HK-2 (cell line): ENCODE results near the gene PLIN4.
"Not testable (repeated sequence)": the region's sequence is repeated elsewhere in the genome, so short reads cannot be mapped to it uniquely, and the experiment has no call there.

Experiments used
- DNase-seq: peaks from one replicate; pipeline ENCODE4 v3.0.0-alpha.2; 2018; ENCODE audit not compliant: unreplicated experiment

The PLIN4 gene, protein sequence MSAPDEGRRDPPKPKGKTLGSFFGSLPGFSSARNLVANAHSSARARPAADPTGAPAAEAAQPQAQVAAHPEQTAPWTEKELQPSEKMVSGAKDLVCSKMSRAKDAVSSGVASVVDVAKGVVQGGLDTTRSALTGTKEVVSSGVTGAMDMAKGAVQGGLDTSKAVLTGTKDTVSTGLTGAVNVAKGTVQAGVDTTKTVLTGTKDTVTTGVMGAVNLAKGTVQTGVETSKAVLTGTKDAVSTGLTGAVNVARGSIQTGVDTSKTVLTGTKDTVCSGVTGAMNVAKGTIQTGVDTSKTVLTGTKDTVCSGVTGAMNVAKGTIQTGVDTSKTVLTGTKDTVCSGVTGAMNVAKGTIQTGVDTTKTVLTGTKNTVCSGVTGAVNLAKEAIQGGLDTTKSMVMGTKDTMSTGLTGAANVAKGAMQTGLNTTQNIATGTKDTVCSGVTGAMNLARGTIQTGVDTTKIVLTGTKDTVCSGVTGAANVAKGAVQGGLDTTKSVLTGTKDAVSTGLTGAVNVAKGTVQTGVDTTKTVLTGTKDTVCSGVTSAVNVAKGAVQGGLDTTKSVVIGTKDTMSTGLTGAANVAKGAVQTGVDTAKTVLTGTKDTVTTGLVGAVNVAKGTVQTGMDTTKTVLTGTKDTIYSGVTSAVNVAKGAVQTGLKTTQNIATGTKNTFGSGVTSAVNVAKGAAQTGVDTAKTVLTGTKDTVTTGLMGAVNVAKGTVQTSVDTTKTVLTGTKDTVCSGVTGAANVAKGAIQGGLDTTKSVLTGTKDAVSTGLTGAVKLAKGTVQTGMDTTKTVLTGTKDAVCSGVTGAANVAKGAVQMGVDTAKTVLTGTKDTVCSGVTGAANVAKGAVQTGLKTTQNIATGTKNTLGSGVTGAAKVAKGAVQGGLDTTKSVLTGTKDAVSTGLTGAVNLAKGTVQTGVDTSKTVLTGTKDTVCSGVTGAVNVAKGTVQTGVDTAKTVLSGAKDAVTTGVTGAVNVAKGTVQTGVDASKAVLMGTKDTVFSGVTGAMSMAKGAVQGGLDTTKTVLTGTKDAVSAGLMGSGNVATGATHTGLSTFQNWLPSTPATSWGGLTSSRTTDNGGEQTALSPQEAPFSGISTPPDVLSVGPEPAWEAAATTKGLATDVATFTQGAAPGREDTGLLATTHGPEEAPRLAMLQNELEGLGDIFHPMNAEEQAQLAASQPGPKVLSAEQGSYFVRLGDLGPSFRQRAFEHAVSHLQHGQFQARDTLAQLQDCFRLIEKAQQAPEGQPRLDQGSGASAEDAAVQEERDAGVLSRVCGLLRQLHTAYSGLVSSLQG (N-terminal part only)

DNA sequence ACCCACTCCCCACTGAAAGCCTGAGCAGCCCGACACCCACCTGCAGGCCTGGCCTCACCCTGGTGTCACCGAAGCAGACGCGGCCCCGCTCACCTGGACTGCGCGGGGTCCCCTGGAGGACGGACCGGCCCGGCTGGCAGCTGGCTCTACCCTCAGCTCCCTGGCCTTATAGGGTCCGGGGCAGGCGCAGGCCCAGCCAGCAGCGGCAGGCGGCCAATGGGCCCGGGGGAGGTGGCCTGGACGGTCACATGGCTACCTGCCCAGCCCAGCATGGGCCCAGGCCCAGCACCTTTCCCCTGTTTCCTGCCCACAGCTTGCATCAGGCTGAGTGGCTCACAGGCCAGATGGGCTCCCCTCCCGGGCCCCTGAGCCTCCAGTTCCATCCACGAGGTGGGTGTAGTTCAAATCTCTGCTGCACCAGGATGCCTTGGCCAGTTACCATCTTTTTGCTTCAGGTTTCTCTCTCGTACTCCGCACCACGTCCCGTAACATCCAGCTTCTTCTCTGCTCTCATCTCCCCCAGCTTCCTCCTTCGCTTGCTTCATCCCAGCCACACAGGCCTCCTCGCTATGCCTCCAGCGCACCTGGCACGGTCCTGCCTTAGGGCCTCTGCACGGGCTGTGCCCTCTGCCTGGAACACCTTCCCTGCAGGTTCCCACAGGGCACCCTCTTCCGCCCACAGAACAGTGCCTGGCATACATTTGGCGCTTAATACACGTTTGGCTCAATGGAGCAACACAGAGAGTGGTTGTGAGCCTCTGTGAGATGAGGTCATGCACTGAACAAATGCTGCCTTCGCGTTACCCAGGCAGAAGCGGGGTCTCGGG, at the start of gene PLIN4:
Gene PLIN4 (minus strand): TSS at position 142 of the 827 bp plus-strand sequence. CDS start 214 bp downstream, outside the sequence.
- DNase-seq = peak; percentile 36

DNA sequence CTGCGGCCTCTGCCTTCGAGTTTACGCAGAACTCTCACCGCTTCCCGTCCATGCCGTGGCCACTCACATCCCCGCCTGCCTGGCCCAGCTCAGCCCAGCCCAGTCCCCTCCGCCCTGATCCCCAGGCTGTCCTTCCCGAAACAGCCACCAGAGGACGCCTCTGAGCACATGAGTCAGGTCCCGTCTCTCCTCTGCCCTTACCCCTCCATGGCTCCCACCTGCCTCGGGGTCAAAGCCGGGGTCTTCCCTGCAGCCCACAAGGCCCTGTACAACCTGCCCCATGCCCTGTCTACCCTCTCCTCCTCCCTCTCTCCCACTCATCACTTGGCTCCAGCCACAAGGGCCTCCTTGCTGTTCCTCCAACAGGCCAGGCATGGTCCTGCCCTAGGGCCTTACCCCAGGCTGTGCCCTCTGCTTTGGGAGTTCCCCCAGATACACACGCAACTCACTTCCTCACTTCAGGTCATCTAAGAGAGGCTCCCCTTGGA, 49.3 kb upstream of the PLIN4 start:
- peak; percentile 64 for DNase-seq

DNA sequence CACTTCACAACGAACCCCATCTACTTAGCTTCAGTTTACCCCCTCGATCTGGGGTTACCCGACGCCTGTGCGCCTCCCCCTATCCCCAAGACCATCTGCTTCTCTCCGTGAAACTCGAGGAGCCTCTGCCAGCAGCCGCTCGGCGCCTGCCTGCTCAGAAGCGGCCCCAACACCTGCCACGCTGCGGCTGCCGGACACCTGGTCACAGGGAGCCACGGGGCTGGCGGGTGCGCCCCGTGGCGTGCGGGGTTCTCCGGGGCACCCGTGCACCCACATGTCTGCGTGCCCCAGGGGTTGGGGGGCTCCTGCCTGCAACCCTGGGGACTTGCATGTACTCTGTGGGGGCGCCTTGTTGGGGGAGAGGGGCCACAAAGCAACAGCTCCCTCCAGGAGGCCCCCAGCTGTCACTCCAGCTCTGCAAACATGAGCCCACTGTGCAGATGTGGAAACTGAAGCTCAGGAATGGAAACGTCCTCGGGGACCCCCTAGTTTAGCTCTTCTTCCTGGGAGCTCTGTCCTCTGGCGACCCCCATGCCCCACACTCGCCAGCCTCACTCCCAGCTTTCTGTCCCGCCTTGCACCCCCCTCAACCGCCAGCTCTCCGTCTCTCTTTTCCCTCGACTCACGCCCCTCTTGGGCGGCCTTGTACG, 48.2 kb upstream of the PLIN4 start:
- DNase-seq = no peak

DNA sequence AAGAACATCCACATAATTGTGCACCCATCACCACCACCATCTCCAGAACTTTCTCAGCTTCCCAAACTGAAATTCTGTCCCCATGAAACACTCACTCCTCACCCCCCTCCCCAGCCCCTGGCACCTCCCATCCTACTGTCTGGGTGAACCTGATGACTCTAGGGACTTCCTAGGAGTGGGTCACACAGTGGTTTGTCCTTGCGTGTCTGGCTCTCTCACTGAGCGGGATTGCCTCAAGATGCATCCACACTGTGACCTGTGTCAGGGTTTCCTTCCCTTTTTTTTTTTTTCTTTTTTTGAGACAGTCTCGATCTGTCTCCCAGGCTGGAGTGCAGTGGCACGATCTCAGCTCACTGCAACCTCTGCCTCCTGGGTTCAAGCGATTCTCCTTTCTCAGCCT, 45.3 kb upstream of the PLIN4 start:
- not testable (repeated sequence) for DNase-seq

DNA sequence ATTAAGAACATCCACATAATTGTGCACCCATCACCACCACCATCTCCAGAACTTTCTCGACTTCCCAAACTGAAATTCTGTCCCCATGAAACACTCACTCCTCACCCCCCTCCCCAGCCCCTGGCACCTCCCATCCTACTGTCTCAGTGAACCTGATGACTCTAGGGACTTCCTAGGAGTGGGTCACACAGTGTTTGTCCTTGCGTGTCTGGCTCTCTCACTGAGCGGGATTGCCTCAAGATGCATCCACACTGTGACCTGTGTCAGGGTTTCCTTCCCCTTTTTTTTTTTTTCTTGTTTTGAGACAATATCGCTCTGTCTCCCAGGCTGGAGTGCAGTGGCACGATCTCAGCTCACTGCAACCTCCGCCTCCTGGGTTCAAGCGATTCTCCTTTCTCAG, 43.8 kb upstream of the PLIN4 start:
- DNase-seq = not testable (repeated sequence)

DNA sequence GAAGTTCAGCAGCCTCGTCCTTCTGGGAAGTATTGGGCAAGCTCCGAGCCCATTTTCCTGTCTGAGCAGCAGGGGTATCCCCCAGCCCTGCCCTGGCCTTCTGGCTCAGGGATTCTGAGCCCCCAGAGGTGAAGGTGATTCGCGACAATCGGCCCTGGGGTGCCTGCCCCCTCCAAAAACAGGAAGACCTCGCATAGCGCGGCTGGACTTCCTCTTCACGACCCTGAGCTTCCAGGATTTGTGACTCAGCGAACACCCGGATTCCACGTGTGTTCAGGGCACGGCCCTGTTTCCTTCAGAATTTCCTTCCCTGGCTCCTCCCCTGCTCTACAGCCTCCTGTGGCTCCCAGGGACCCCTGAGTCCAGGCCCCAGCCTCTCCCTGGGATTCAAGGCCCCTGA, 41.3 kb upstream of the PLIN4 start, which contains the start of gene SEMA6B:
Gene SEMA6B (minus strand): TSS at position 116 of the 400 bp plus-strand sequence. CDS start 1,227 bp downstream, outside the sequence.
- no peak for DNase-seq

DNA sequence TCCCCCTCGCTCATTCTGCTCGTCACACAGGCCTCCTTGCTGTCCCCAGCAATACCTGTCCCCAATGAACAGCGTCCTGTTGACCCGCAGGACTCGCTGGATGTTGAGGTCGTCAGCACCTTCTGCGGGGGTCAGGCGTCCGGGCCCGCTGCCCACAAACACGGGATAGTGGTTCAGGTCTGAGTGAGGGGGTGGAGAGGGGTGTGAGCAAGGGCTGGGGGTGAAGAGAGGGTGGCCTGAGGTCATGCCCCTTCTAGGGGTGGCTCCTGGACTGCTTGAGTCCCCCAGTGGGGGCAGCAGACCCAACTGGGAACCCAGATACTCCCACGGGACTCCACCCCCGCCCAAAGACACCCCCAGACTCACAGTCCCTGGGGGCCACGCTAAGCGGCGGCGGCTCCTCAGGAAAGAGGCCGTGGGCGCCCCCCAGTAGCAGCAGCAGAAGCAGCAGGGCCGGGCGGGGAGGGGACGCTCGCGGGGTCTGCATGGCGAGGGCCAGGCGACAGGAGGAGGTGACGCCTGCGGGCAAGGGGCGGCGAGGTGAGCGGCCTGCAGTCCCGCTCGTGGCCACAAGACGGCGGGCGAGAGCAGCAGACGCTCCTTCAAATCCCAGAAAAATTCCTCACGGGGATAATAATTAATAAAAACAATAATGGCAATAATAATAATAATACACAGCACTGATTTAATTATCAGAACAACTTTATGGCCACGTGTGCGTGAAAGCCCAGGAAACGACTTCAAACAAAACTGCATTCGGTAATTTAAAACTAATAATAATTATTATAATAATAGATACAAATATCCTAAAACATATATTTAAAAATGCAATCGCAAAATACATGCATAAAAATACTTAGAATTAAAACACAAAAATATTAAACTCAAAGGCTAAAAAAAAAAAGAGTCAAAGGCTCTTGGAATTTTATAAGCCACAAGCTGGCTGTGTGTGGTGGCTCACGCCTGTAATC, 40.0 kb upstream of the PLIN4 start:
- no peak for DNase-seq

DNA sequence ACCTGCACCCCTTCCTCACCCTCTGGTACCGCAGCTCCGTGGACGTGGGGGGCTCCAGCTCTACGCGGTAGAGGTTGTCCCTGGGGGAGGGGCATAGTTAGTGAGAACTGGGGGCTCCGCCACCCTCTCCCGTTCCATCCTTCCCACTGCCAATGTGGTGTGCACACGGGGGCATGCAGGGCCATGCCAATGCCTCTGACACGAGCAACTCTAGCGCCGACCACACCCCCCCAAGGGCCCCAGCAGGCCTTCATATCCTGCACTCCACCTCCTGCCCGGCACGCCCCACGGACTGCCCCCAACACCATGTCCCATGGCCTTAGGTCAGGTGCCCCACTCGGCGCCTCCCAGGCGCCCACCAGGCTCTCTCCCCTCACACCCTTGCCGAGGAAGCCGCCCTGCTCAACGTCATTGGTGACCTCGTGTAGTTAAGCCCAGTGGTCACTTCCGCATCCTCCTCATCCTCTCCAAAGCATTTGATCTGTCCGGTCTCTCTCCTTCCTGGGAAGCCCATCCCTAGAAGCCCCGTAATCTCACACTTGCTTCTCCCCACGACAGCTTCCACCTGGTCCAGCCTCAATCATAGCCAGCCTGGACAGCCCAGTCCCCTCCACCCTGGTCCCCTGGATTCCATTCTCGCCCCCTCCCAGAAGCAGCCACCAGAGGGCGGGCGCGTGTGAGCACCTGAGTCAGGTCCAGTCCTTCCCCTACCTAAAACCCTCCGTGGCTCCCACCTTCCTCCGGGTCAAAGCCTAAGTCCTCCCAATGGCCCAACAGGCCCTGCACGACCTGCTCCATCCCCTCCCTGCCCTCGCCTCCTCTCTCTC, 39.1 kb upstream of the PLIN4 start:
- no peak for DNase-seq

DNA sequence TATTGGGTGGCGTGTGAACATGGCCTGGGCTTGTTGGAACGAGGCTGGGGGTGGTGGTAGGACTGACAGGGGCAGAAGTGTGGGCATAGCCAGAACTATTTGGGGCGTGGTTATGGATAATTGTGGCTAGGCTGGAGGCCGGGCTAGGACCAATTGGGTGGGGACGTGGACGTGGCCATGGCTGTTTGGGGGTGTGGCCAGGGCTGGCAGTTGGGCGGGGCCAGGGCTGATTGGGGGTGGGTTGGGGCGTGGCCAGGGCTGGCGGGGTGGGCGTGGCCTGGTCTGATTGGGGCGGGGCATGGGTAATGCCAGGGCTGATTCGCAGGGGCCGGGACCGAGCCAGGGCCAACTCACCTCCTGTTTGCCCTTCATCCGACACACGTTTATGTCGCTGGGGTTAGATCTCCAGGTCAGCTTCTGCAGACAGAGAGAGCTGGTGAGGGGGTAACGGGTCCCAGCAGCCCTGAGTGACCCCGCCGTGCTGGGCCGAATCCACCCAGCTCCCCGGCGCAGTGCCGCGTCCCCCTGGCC, 38.4 kb upstream of the PLIN4 start:
- no peak for DNase-seq

DNA sequence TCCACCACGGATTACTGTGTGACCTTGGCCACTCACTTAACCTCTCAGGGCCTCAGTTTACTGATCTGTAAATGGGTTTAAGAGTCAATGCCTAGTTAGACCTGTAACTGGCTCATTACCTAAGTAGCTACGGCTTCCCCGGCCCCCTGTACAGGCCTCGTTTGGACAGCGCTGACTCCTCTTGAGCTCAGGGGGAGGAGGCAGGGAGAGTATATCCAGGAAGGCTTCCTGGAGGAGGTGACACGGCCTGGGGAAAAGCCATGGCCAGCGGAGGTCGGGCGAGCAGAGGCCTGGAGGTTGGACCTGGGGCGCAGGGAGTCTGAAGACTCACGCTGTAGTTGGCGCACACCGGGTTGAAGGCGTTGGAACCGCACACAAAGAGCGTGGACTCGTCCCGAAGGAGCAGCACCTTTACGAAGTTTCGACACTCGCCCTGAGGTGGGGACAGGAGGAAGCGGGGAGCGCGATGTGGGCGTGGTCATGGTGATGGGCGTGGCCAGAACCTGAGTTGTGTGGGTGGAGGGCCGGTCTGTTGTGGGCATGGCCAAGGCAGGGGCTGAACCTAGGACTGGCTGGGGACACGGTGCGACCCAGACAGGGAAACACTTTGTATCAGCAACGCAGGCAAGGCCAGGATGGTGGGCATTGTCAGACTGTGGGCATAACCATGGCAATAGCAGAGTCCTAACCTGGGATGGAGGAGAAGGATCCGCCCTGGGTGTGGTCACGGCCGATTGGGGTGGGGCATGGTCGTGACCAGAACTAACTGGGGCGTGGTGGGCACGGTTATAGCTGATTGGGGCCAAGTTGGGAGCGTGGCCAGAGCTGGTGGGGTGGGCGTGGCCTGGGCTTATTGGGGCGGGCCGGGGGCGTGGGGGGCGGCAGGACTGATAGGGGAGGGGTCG, 37.6 kb upstream of the PLIN4 start:
- no peak for DNase-seq

DNA sequence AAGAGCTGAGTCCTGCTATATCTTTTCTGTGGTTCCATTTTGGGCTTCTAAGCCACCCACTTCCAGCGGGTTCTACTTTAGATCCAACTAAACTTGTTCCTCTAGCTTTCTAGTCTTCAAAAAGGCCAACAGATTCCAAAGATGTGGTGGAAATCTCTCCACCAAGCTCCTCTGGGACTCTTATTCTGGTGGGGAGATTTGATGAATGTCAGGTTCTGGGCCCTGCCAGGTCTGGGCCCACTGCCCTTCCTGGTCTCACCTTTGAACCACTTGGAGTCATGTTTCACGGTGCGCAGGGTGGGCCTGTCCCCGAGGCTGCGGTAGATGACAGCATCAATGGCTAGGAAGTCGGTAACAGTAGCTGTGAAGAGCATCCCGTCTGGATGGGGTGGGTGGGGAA, 36.4 kb upstream of the PLIN4 start:
- no peak for DNase-seq

DNA sequence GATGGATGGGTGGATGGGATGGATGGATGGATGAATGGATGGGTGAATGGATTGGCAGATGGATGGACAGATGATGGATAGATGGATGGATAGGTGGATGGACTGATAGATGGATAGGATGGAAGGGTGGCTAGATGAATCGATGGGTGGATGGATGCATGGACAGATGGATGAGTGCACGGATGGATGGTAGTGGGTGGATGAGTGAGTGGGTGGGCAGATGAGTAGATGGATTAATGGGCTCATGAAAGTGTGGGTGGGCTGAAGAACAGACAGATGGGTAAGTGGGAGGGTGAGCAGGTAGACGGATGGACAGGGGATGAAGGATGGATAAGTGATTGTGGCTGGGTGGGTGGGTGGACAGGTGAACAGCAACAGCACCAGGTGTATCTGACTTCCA, 35.5 kb upstream of the PLIN4 start:
- DNase-seq = no peak

DNA sequence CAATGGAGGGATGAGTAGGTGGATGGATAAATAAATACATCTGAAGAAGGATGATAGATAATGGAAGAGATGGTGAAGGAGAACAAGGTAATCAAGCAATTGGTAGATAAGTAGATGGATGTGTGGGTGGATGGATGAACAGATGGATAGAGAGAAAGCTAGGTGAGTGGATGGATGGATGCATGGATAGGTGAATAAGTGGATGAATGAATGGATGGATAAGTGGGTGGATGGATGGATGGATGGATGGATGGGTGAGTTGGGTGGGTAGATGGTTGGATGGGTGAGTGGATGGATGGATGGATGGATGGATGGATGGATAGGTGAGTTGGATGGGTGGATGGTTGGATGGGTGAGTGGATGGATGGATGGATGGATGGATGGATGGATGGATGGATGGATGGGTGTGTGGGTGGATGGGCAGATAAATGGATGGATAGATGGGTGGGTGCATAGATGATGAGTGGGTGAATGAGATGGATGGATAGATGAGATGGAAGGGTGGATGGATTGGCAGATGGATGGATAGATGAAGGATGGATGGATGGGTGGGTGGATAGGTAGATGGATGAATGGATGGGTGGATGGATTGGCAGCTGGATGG, 34.9 kb upstream of the PLIN4 start:
- DNase-seq = no peak

DNA sequence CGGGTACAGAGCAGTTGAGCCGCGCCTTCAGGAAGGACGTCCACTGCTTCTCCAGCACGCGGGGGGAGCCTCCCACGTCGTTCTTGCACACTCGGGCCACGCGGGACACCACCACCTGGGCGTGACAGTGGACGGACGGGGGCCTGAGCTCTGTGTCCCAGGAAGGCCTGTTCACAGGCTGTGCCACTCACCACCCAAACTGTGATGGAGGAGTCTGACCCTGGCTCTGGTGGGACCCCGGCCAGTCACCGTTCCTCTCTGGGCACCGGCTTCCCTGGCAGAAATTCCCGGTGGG, 34.2 kb upstream of the PLIN4 start:
- DNase-seq = no peak

DNA sequence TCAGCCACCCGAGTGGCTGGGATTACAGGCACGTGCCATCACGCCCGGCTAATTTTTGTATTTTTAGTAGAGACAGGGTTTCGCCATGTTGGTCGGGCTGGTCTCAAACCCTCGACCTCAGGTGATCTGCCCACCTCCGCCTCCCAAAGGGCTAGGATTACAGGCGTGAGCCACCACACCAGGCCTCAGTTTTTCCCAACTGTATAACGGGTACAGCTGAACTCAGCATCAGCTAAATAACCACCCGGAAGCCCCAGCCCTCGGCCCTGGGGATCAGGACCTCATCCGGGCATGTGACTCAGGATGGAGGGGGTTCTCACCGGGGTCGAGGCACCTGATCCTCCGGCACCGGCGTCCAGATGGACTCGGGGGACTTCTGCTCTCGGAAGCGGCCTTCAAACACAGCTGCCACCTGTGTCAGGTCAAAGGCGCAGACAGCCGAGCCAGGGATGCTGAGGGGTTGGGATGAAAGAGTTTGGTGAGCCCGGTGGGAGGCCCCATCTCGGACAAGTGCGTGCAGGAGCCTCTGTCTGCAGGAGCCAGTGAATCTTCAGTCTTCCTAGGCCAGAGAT, 32.3 kb upstream of the PLIN4 start:
- DNase-seq = no peak

DNA sequence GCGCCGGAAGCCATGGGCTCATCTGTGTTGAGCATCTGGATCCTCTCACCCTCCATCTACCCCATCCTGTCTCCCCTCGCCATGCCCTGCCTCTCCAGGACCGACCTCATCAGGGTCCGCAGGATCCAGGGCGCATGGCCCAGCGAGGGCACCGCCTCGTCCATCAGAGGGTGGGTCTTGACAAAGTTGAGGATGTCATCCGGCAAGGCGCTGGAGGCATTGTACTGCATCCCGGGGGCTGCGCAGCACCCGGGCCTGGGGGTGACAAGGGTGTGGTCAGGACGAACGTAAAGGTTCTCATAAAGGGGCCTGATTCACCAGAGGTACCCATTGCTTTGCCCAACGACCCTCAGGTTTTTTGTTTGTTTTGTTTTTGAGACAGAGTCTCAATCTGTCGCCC, 31.7 kb upstream of the PLIN4 start:
- no peak for DNase-seq
